Astrocyte (in vitro differentiated cells and primary cell): Measurements from ENCODE around the gene DNASE2.

Experiments
- EZH2 ChIP-seq: IDR thresholded peaks from 2 replicates; pipeline ENCODE4 v1.6.1; 2012; ENCODE audit warnings: mild to moderate bottlenecking, low read length, inconsistent platforms; ENCODE audit not compliant: insufficient read depth
- TF ChIP-seq, protein P1 (sequence below): IDR thresholded peaks from 2 replicates; pipeline ENCODE4 v1.5.1; 2011; ENCODE audit warnings: low read depth, mild to moderate bottlenecking, inconsistent platforms, low read length, moderate library complexity; ENCODE audit not compliant: insufficient read depth

DNA sequence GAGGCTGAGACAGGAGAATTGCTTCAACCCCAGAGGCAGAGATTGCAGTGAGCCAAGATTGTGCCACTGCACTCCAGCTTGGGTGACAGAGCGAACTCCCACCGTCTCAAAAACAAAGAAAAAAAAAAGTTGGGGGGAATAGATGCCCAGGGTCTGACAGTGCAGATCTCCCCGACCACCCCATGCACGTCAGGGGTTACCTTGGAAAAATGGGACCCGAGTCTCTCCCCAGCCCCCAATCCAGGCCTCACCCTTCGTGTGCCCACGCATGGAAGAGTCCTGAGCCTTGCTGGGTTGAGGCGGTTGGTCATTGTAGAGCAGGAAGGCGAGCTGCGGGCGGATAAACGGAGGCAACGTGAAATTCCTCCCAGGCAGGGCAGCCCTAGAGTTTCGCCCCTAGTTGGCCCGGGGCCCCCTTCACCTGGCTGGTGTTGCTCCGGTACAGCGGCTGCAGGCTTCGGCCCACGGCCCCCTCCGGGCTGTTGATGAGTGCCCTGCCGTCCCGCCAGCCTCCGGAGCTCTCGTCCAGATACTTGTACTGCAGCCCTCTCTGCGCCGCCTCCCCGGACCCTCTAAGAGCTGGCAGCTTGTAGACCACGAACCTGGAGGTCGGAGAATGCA lies 588 bp downstream of the DNASE2 start:
- TF ChIP-seq, protein P1, sequence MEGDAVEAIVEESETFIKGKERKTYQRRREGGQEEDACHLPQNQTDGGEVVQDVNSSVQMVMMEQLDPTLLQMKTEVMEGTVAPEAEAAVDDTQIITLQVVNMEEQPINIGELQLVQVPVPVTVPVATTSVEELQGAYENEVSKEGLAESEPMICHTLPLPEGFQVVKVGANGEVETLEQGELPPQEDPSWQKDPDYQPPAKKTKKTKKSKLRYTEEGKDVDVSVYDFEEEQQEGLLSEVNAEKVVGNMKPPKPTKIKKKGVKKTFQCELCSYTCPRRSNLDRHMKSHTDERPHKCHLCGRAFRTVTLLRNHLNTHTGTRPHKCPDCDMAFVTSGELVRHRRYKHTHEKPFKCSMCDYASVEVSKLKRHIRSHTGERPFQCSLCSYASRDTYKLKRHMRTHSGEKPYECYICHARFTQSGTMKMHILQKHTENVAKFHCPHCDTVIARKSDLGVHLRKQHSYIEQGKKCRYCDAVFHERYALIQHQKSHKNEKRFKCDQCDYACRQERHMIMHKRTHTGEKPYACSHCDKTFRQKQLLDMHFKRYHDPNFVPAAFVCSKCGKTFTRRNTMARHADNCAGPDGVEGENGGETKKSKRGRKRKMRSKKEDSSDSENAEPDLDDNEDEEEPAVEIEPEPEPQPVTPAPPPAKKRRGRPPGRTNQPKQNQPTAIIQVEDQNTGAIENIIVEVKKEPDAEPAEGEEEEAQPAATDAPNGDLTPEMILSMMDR: no peak
- no peak for TF ChIP-seq EZH2
